Stimulated activated CD4-positive, alpha-beta T cell treated with anti-CD3 and anti-CD28 coated beads, TNF-alpha, amount 100 ng/mL, for 4 hours (primary cell): ENCODE measurements around the gene SMARCC2.
A peak's percentile ranks its signal among the peaks of the same experiment; 100 is the strongest.

Experiments
- DNase-seq, 3 experiments: peaks; one replicate each; pipeline ENCODE4 v3.0.0-alpha.2; 2020; ENCODE audit warnings: low read depth in 3 of 3

SMARCC2 gene

DNA sequence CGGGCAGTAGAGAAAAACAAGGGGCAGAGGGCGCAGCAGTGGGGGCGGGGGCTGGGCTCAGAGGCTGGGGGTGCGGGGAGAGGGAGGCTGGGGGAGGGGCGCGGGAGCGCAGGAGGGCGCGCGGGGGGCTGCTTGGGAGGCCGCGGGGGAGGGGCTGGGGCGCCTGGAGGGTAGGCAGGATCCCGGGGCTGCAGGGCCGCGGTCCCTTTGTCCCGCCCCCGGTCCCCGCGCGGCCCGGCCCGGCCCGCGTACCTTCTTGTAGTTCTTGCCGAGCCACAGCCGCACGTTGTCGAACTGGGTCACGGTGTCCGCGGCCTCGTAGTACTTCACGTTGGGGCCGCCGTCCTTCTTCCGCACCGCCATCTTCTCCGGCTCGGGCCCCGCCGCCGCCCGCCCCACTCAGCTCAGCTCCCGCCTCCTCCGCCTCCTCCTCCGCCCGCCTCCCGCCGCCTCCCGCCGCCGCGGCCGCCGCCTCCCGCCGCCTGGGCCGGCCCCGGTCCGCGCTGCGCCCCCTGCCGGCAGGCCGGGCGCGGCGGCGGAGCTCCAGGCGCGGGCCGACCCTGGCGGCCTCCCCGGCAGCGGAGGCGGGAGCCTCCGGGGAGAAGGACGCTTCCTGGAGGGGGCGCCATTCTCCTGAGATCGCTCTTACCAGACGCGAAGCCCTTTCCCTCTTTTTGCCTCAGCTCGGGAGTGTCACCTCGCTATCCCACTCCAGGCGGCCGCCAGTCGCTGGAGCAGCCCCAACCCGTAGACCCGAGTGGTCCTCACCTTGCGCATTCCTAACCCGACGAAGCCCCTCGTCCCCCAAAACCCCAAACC lies at the start of gene SMARCC2:
Gene SMARCC2 (minus strand): TSS at position 385 of the 819 bp plus-strand sequence. CDS start 22 bp downstream, at position 363.
- DNase-seq: peak; percentile 70 to 73 (median 72)

GRCh38 chr12:56237552-56237951 lies 48.3 kb upstream of the SMARCC2 start:
- DNase-seq: no peak

- no peak for DNase-seq
Observed at GRCh38 chr12:56236985-56237384, 47.7 kb upstream of the SMARCC2 start.

GRCh38 chr12:56236091-56236490 lies 46.8 kb upstream of the SMARCC2 start:
- no peak for DNase-seq

DNA sequence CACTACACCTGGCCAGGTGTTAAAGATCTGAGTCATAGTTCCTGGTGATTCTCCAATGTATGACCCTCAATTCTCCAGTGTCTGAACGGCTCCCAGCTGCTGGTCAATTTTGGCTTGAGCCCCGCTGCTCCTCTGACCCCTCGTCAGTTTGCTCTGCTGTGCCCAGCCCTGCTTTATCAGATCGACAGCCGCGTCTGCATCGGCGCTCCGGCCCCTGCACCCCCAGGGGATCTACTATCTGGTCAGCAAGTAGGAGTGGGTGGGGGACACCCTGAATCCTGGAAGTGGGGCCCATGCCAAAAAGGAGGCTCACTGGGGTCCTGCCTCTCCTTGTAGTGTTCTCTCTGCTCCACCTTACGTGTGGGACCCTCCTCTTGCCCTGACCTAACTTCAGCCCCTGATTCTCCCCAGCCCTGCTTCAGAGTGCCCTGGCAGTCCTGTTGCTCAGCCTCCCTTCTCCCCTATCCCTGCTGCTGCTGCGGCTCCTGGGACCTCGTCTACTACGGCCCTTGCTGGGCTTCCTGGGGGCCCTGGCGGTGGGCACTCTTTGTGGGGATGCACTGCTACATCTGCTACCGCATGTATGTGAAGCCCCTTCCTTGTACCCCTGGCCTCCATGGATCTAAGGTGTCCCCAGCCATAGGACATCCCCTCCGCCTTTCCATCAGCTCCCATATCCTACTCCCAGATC lies 45.6 kb upstream of the SMARCC2 start:
- no peak for DNase-seq

GRCh38 chr12:56231184-56231582 lies 41.9 kb upstream of the SMARCC2 start:
- DNase-seq: no peak

- no peak for DNase-seq
Observed at GRCh38 chr12:56230432-56231183, 41.3 kb upstream of the SMARCC2 start.

DNA sequence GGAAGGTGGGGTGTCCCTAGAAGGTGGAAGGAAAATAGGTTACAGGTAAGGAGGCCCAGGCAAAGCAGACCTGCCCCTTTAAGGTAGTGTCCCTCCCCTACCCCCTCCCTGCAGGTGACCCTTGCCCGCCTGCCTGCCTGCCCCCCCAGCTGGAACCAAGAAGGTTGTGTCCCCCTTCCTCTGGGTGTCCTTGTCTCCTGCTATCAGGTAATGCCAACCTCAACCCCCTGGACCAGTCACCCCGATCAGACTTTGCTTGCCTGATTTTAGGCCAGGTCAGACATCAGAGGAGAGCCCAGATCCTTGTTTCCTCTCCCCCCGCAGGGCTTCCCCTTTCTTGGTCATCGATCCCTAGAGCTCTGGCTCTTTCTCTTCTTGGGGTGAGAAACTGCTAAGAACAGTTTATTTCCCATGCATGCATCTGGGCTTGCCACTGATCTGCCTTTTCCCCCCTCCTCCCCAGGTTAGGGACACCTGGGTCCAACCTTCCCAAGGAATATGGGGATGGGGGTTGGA lies 40.7 kb upstream of the SMARCC2 start, which contains the start of gene SLC39A5:
Gene SLC39A5 (plus strand): TSS at position 136 of the 516 bp plus-strand sequence. CDS start 1,224 bp downstream, outside the sequence.
- DNase-seq: no peak

- DNase-seq: no peak
Observed at GRCh38 chr12:56229082-56229481, 39.8 kb upstream of the SMARCC2 start.

GRCh38 chr12:56224954-56225353 lies 35.7 kb upstream of the SMARCC2 start:
- DNase-seq: no peak

- DNase-seq: peak; percentile 79 to 92 (median 83)
Observed at GRCh38 chr12:56224102-56224701, 34.9 kb upstream of the SMARCC2 start, which contains the start of gene NABP2. NABP2 (plus strand) TSS chr12:56224342; CDS start chr12:56224857, 515 bp downstream.

- DNase-seq: no peak
Observed at GRCh38 chr12:56223571-56224101, 34.4 kb upstream of the SMARCC2 start.

DNA sequence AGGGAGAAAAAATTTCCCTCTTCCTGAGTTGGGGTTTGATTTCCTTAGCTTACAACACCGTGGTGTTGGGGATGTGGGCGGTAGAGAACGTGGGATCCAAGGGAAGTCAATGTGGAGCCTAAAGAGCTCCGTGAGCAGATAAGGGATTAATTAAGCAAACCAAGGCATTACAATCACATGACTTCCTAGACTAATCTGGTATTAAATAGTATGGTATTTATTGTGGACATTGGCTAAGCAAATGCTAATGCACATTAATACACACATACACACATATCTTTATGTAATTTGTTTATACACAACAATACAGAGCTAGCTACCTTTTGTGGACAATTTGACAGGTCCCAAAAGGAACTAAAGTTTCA lies 33.2 kb upstream of the SMARCC2 start:
- DNase-seq: no peak

GRCh38 chr12:56221757-56222530 lies 32.7 kb upstream of the SMARCC2 start, which contains the start of gene RNF41:
RNF41 (minus strand) TSS chr12:56221922; CDS start chr12:56214047, 7,875 bp downstream.
- DNase-seq: peak; percentile 85 to 87 (median 85)

- no peak for DNase-seq
Observed at GRCh38 chr12:56221232-56221756, 32.0 kb upstream of the SMARCC2 start.

- no peak for DNase-seq
Observed at GRCh38 chr12:56220611-56221231, 31.4 kb upstream of the SMARCC2 start.

DNA sequence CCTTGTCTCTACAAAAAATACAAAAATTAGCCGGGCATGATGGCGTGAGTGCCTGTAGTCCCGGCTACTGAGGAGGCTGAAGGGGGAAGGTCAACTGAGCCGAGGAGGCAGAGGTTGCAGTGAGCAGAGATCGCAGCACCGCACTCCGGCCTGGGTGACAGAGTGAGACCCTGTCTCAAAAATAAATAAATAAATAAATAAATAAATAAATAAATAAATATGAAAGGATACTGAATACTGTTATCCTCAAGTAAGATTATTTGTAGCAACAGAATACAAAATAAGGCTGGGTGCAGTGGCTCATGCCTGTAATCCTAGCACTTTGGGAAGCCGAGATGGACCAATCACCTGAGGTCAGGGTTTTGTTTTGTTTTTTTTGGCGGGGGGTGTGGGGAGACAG lies 30.6 kb upstream of the SMARCC2 start:
- no peak for DNase-seq

DNA sequence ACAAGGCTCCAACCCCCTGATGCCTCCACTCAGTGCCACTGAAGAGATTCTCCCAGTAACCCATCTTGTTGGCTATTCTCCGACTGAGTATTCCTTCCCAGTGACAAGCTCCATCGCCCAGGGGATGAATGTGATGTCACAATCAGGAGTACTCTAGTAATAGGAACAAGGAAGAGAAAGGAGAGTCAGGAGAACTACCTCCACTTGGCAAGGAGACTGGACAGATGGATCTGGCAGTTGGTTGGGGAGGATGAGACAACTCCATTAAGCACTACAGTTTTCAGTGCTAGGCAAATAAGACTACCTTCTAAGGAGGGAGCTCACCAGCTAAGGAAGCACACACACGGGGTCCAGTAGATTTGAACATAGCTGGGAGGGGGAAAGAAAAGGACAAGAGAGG lies 27.2 kb upstream of the SMARCC2 start:
- DNase-seq: no peak

- no peak for DNase-seq
Observed at GRCh38 chr12:56213878-56214277, 24.6 kb upstream of the SMARCC2 start.

DNA sequence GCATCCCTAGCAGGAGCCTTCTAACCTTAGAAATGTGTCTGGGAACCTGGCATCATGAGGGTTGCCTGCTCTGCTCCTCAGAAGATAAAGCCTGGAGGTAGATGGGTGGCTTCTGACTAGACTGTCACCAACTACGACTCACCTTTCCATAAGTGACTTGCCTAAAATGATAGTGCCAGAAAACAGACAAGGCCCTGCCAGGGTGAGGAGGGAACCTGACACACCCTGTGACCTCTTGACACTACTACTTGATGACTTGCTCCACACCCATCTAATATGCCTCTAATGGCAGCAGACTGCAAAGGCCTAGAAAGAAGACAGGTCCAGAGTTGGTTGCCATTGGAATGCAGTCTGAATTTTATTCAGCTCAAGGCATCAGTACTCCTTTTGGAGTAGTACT lies 23.1 kb upstream of the SMARCC2 start:
- no peak for DNase-seq
